Measurements from ENCODE around the gene MXRA7. TPM values are rescaled to one million over a fixed set of nuclear protein-coding genes. Genes with fewer than 3 reads are reported as not detected.
A peak's percentile ranks its signal among the peaks of the same experiment; 100 is the strongest.

The MXRA7 gene
- total RNA-seq, 2 experiments from 2014 or later = 1.6 to 4.9 TPM

- H2AFZ ChIP-seq (ENCODE audit: low read length) = no peak overlapping the region
- peaks cover 86% of the 10 kb centered on the region for H3K79me2 ChIP-seq (ENCODE audit: insufficient read depth, low read depth, low read length)
- H3K4me2 ChIP-seq (ENCODE audit: low read length) = peak overlapping the region; percentile 76
- H3K36me3 ChIP-seq (ENCODE audit: insufficient read depth, low read length) = peaks cover 64% of the 10 kb centered on the region
- ChIA-PET CTCF (ENCODE audit: unreplicated experiment) (interaction anchor here (0.9 to 1.4 kb wide), 2 partner anchors 10 to 170 kb away, joined by 3 to 4 read pairs; partner anchors contain the start of gene MFSD11), POLR2A (interaction anchor here (0.6 to 2.9 kb wide), 16 partner anchors 10 to 1338 kb away, joined by 3 to 12 read pairs (median 3); partner anchors contain the start of genes MFSD11 and SRSF2)
- H3K9me2 ChIP-seq (ENCODE audit: insufficient read depth, low read length) = no peaks in the 10 kb centered on the region
- no peaks in the 10 kb centered on the region for H3K9me3 ChIP-seq (ENCODE audit: low read length)
- no peak for TF ChIP-seq EZH2phosphoT487 (IDR thresholded peaks at IDR 0.05; ENCODE audit: borderline replicate concordance, low read depth, low read length)
- TF ChIP-seq, protein P1, sequence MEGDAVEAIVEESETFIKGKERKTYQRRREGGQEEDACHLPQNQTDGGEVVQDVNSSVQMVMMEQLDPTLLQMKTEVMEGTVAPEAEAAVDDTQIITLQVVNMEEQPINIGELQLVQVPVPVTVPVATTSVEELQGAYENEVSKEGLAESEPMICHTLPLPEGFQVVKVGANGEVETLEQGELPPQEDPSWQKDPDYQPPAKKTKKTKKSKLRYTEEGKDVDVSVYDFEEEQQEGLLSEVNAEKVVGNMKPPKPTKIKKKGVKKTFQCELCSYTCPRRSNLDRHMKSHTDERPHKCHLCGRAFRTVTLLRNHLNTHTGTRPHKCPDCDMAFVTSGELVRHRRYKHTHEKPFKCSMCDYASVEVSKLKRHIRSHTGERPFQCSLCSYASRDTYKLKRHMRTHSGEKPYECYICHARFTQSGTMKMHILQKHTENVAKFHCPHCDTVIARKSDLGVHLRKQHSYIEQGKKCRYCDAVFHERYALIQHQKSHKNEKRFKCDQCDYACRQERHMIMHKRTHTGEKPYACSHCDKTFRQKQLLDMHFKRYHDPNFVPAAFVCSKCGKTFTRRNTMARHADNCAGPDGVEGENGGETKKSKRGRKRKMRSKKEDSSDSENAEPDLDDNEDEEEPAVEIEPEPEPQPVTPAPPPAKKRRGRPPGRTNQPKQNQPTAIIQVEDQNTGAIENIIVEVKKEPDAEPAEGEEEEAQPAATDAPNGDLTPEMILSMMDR (conservative IDR thresholded peaks at IDR 0.05; ENCODE audit: low read length) = no peak
- H4K20me1 ChIP-seq (ENCODE audit: insufficient read depth, low read length) = peaks cover 7% of the 10 kb centered on the region; the same call in 1 of the 2 replicates
- peak; percentile 75 for DNase-seq (ENCODE audit: low spot score)
- peak overlapping the region; percentile 78 for H3K4me3 ChIP-seq (ENCODE audit: low read depth, low read length, poor library complexity, severe bottlenecking)
- H3K4me1 ChIP-seq (ENCODE audit: insufficient read depth, low read length, poor library complexity, severe bottlenecking) = peaks cover 54% of the 10 kb centered on the region
- BruUV-seq (replicated peaks) = no TSS peak
- H3K27ac ChIP-seq (ENCODE audit: low read depth, low read length, poor library complexity, severe bottlenecking) = peak overlapping the region; percentile 91
- intact Hi-C loops (cut with micrococcal nuclease; ENCODE audit: unreplicated experiment) = loop anchor here (2.0 to 5.0 kb wide), 4 partner anchors 57 to 461 kb away; partner anchors contain the start of gene UBALD2
These were observed 17.1 kb upstream of the MXRA7 start for GRCh38 chr17:76727745-76728456.

- peak within 1 kb of the TSS; percentile 97 for H3K4me2 ChIP-seq (ENCODE audit: low read length)
- peak; percentile 96 for DNase-seq (ENCODE audit: low spot score)
- peaks cover 63% of the 10 kb centered on the region for H3K36me3 ChIP-seq (ENCODE audit: insufficient read depth, low read length)
- H3K9me2 ChIP-seq (ENCODE audit: insufficient read depth, low read length) = no peaks in the 10 kb centered on the region
- peaks cover 79% of the 10 kb centered on the region for H3K79me2 ChIP-seq (ENCODE audit: insufficient read depth, low read depth, low read length)
- no peak for TF ChIP-seq EZH2phosphoT487 (IDR thresholded peaks at IDR 0.05; ENCODE audit: borderline replicate concordance, low read depth, low read length)
- TF ChIP-seq, protein P1 (conservative IDR thresholded peaks at IDR 0.05; ENCODE audit: low read length) = peak; percentile 93
- peak within 1 kb of the TSS; percentile 25; the same call in 1 of the 2 replicates for H2AFZ ChIP-seq (ENCODE audit: low read length)
- TSS peak; percentile 84 for BruUV-seq (replicated peaks)
- H3K27ac ChIP-seq (ENCODE audit: low read depth, low read length, poor library complexity, severe bottlenecking) = peak within 1 kb of the TSS; percentile 91
- peaks cover 4% of the 10 kb centered on the region; the same call in 1 of the 2 replicates for H4K20me1 ChIP-seq (ENCODE audit: insufficient read depth, low read length)
- H3K9me3 ChIP-seq (ENCODE audit: low read length) = no peaks in the 10 kb centered on the region
- peaks cover 46% of the 10 kb centered on the region for H3K4me1 ChIP-seq (ENCODE audit: insufficient read depth, low read length, poor library complexity, severe bottlenecking)
- POLR2A ChIA-PET = interaction anchor here (0.6 to 2.9 kb wide), 14 partner anchors 8 to 1339 kb away, joined by 3 to 12 read pairs (median 4); partner anchors contain the start of genes MFSD11 and SRSF2
- CTCF ChIA-PET (ENCODE audit: unreplicated experiment) = interaction anchor here (0.9 to 1.4 kb wide), 2 partner anchors 11 to 170 kb away, joined by 3 to 4 read pairs; partner anchors contain the start of gene MFSD11
- peak within 1 kb of the TSS; percentile 78 for H3K4me3 ChIP-seq (ENCODE audit: low read depth, low read length, poor library complexity, severe bottlenecking)
- intact Hi-C loops (cut with micrococcal nuclease; ENCODE audit: unreplicated experiment) = loop anchor here (1.0 to 5.0 kb wide), 5 partner anchors 10 to 460 kb away; partner anchors contain the start of genes SRSF2 and UBALD2
These were observed 16.3 kb upstream of the MXRA7 start, which contains the start of gene METTL23 for GRCh38 chr17:76726776-76727718. Gene METTL23 (plus strand): TSS chr17:76726839. CDS start chr17:76729711, 2,872 bp downstream.

All from OCI-LY7 (cell line).